T-cell (primary cell): ENCODE results near the gene TCFL5. TPM values are rescaled to one million over a fixed set of nuclear protein-coding genes. Genes with fewer than 3 reads are reported as not detected.

Source experiments
- ATAC-seq, 4 experiments: fragments of 200-7000 bp in 3 of 4; fragments of 150-1000 bp in 1 of 4; cut with Tn5 transposase; replicated peaks in 1 of 4; 1 replicate in 3 of 4; 2 replicates in 1 of 4; pipeline ENCODE4 v1.10.0; 2021; ENCODE audit warnings: moderate library complexity in 3 of 4, mild to moderate bottlenecking in 2 of 4, moderate number of reproducible peaks in 1 of 4
- CTCF ChIA-PET, 2 donors: fragments of 300-600 bp; sonication (Branson Sonifier 250); formaldehyde crosslinking; loops; one replicate each; lab custom pipeline; 2022; ENCODE audit warnings: antibody characterized with exemption in 2 of 2; lab: Charles Lee
- POLR2A ChIA-PET, 2 donors: fragments of 300-600 bp; sonication (Branson Sonifier 250); formaldehyde crosslinking; loops; one replicate each; lab custom pipeline; 2022; ENCODE audit warnings: antibody characterized with exemption in 2 of 2; lab: Charles Lee
- DNase-seq, 35 experiments: peaks; one replicate each; pipeline versions ENCODE4 v3.0.0 to v3.0.0-alpha.2; 2013 to 2023
- H3K27ac ChIP-seq: one replicate; pipeline ENCODE4 v1.5.1; 2013; ENCODE audit warnings: low read length
- H3K27me3 ChIP-seq, 2 experiments: replicated peaks in 1 of 2; 1 replicate in 1 of 2; 2 replicates in 1 of 2; pipeline versions ENCODE4 v1.6.1 to v1.7.0; 2013; ENCODE audit warnings: low read length in 1 of 2, mixed read lengths in 1 of 2; ENCODE audit not compliant: control insufficient read depth in 2 of 2, insufficient read depth in 2 of 2; ENCODE audit errors: extremely low read depth in 1 of 2
- H3K36me3 ChIP-seq, 2 donors: 1 replicate in 1 of 2; 2 replicates in 1 of 2; pipeline versions ENCODE4 v1.6.1 to v1.7.0; 2013; ENCODE audit warnings: low read length in 1 of 2; ENCODE audit not compliant: control insufficient read depth in 2 of 2, insufficient read depth in 1 of 2; ENCODE audit errors: extremely low read depth in 1 of 2
- H3K4me1 ChIP-seq, 2 experiments: 1 replicate in 1 of 2; 2 replicates in 1 of 2; pipeline versions ENCODE4 v1.6.1 to v1.7.0; 2013; ENCODE audit warnings: low read length in 2 of 2, mixed read lengths in 1 of 2; ENCODE audit not compliant: insufficient read depth in 2 of 2, control insufficient read depth in 1 of 2; ENCODE audit errors: extremely low read depth in 1 of 2
- H3K4me3 ChIP-seq, 2 donors: 1 replicate in 1 of 2; 2 replicates in 1 of 2; pipeline versions ENCODE4 v1.5.1 to v1.7.0; 2013; ENCODE audit warnings: mild to moderate bottlenecking in 2 of 2, low read length in 1 of 2, moderate library complexity in 1 of 2; ENCODE audit not compliant: control insufficient read depth in 1 of 2; ENCODE audit errors: extremely low read depth in 1 of 2
- H3K9me3 ChIP-seq: 2 replicates; pipeline ENCODE4 v1.7.0; 2013
- H3K27ac Mint-ChIP-seq, 2 donors: one replicate each; pipeline ENCODE4 v1.8.0; 2020 to 2021; ENCODE audit warnings: mild to moderate bottlenecking in 2 of 2, mixed read lengths in 2 of 2
- H3K27me3 Mint-ChIP-seq, 2 donors: one replicate each; pipeline ENCODE4 v1.8.0; 2021 to 2022; ENCODE audit warnings: mixed read lengths in 2 of 2
- H3K36me3 Mint-ChIP-seq: one replicate; pipeline ENCODE4 v1.8.0; 2021; ENCODE audit warnings: mixed read lengths
- H3K4me1 Mint-ChIP-seq, 3 donors: one replicate each; pipeline ENCODE4 v1.8.0; 2020 to 2022; ENCODE audit warnings: mixed read lengths in 3 of 3, mild to moderate bottlenecking in 1 of 3
- H3K4me3 Mint-ChIP-seq, 3 donors: one replicate each; pipeline ENCODE4 v1.8.0; 2020 to 2022; ENCODE audit warnings: mild to moderate bottlenecking in 3 of 3, mixed read lengths in 3 of 3, moderate library complexity in 3 of 3
- H3K9me3 Mint-ChIP-seq, 3 donors: one replicate each; pipeline ENCODE4 v1.8.0; 2020 to 2022; ENCODE audit warnings: mixed read lengths in 3 of 3
- WGBS: methylation state at CpG from one replicate; pipeline ENCODE4 v1.1.5; 2013; ENCODE audit warnings: missing lambda C conversion rate; ENCODE audit not compliant: insufficient coverage; 5-methylcytosine and 5-hydroxymethylcytosine counted together
- total RNA-seq, 35 experiments: library from RNA in 6 of 35; stranded (reverse) in 6 of 35; fragments of 120-200 nt in 1 of 35; gene quantifications; one replicate each; pipeline versions ENCODE4 v1.2.1 to v1.2.4 and lab custom pipeline; 2013 to 2026

The TCFL5 gene
- total RNA-seq, 5 donors from 2014 or later (not counting 1 experiment from before 2014, with no cell fraction given) = 5.0 to 12.7 (median 8.5) TPM

- CTCF ChIA-PET = interaction anchor here (0.6 to 1.9 kb wide), 3 partner anchors 9 to 29 kb away, joined by 3 to 6 read pairs (median 5); no protein-coding TSS in a partner anchor
- H3K36me3 Mint-ChIP-seq = peaks cover 71% of the 10 kb centered on the region
- no peaks in the 10 kb centered on the region for H3K9me3 ChIP-seq
- H3K9me3 Mint-ChIP-seq = no peaks in the 10 kb centered on the region
- H3K27ac Mint-ChIP-seq = peak overlapping the region; percentile 52 to 87
- WGBS = 55% methylated on average over 13 of the region's 15 CpGs
- POLR2A ChIA-PET = interaction anchor here in 1 of 2 donors (1.2 kb wide), 1 partner anchor 11 kb away, joined by 3 read pairs; no protein-coding TSS in a partner anchor
- H3K27ac ChIP-seq = peak overlapping the region; percentile 53
- peaks cover 7 to 51% (median 27%) of the 10 kb centered on the region in 3 donors for H3K4me1 Mint-ChIP-seq
- H3K4me1 ChIP-seq = peaks cover 18 to 34% of the 10 kb centered on the region in 2 experiments
- no peaks in the 10 kb centered on the region for H3K27me3 ChIP-seq
- peak overlapping the region in 2 of 3 donors; percentile 7 to 72 for H3K4me3 Mint-ChIP-seq
- no peaks in the 10 kb centered on the region for H3K27me3 Mint-ChIP-seq
- peaks cover 37 to 96% of the 10 kb centered on the region in 2 donors for H3K36me3 ChIP-seq
- H3K4me3 ChIP-seq = no peak overlapping the region
- ATAC-seq = peak; percentile 67 to 82 (median 74)
- DNase-seq = peak in 27 of 35 experiments; percentile 19 to 68 (median 39)
Observed at GRCh38 chr20:62891111-62891510, 29.5 kb upstream of the TCFL5 start.

- Histone ChIP-seq H3K4me3 (no peak overlapping the region), H3K27me3 (no peaks in the 10 kb centered on the region)
Observed at GRCh38 chr20:62890444-62890843, 28.8 kb upstream of the TCFL5 start.

GRCh38 chr20:62889871-62890270 lies 28.2 kb upstream of the TCFL5 start:
- Mint-ChIP-seq H3K27ac (peak overlapping the region in 1 of 2 donors; percentile 87), H3K9me3 (no peaks in the 10 kb centered on the region), H3K36me3 (peaks cover 60% of the 10 kb centered on the region), H3K4me1 (peaks cover 7 to 51% (median 27%) of the 10 kb centered on the region in 3 donors), H3K27me3 (no peaks in the 10 kb centered on the region), H3K4me3 (no peak overlapping the region)
- Histone ChIP-seq H3K9me3 (no peaks in the 10 kb centered on the region), H3K27ac (peak overlapping the region; percentile 53), H3K36me3 (peaks cover 41 to 88% of the 10 kb centered on the region in 2 donors), H3K4me3 (no peak overlapping the region), H3K4me1 (peaks cover 18 to 35% of the 10 kb centered on the region in 2 experiments), H3K27me3 (no peaks in the 10 kb centered on the region)
- 99% methylated on average over 8 of the region's 9 CpGs for WGBS
- ChIA-PET CTCF (interaction anchor here in 1 of 2 donors (0.6 kb wide), 1 partner anchor 11 kb away, joined by 3 read pairs; no protein-coding TSS in a partner anchor), POLR2A (interaction anchor here (1.0 to 1.2 kb wide), 2 partner anchors 12 to 13 kb away, joined by 3 read pairs; no protein-coding TSS in a partner anchor)
- DNase-seq = no peak
- no peak for ATAC-seq

More at GRCh38 chr20:62890444-62890843, 28.8 kb upstream of the TCFL5 start:
- H3K36me3 ChIP-seq = peaks cover 38 to 92% of the 10 kb centered on the region in 2 donors
- ATAC-seq = no peak
- peaks cover 7 to 51% (median 27%) of the 10 kb centered on the region in 3 donors for H3K4me1 Mint-ChIP-seq
- ChIA-PET CTCF (interaction anchor here (0.6 to 1.9 kb wide), 4 partner anchors 9 to 28 kb away, joined by 3 to 6 read pairs (median 4); no protein-coding TSS in a partner anchor), POLR2A (interaction anchor here (1.0 to 1.2 kb wide), 2 partner anchors 11 to 12 kb away, joined by 3 read pairs; no protein-coding TSS in a partner anchor)
- no peak for DNase-seq
- no peaks in the 10 kb centered on the region for H3K27me3 Mint-ChIP-seq
- no peaks in the 10 kb centered on the region for H3K9me3 ChIP-seq
- H3K36me3 Mint-ChIP-seq = peaks cover 65% of the 10 kb centered on the region
- H3K27ac ChIP-seq = peak overlapping the region; percentile 53
- peak overlapping the region in 1 of 2 donors; percentile 87 for H3K27ac Mint-ChIP-seq
- H3K4me3 Mint-ChIP-seq = peak overlapping the region in 1 of 3 donors; percentile 72
- H3K9me3 Mint-ChIP-seq = no peaks in the 10 kb centered on the region
- 83% methylated on average over 4 of the region's 7 CpGs for WGBS
- H3K4me1 ChIP-seq = peaks cover 18 to 35% of the 10 kb centered on the region in 2 experiments

GRCh38 chr20:62889411-62889810 lies 27.8 kb upstream of the TCFL5 start:
- WGBS = 97% methylated on average over 8 of the region's 8 CpGs
- ATAC-seq = no peak
- Histone ChIP-seq H3K27ac (no peak overlapping the region), H3K9me3 (no peaks in the 10 kb centered on the region), H3K36me3 (peaks cover 41 to 84% of the 10 kb centered on the region in 2 donors), H3K4me3 (no peak overlapping the region), H3K4me1 (peaks cover 18 to 35% of the 10 kb centered on the region in 2 experiments), H3K27me3 (no peaks in the 10 kb centered on the region)
- no peaks in the 10 kb centered on the region for H3K27me3 Mint-ChIP-seq
- no peak for DNase-seq
- peaks cover 7 to 51% (median 27%) of the 10 kb centered on the region in 3 donors for H3K4me1 Mint-ChIP-seq
- ChIA-PET POLR2A (interaction anchor here in 1 of 2 donors (1.0 kb wide), 1 partner anchor 12 kb away, joined by 3 read pairs; no protein-coding TSS in a partner anchor), CTCF (no interaction called here)
- no peak overlapping the region for H3K4me3 Mint-ChIP-seq
- no peak overlapping the region for H3K27ac Mint-ChIP-seq
- no peaks in the 10 kb centered on the region for H3K9me3 Mint-ChIP-seq
- peaks cover 58% of the 10 kb centered on the region for H3K36me3 Mint-ChIP-seq

GRCh38 chr20:62888910-62889309 lies 27.3 kb upstream of the TCFL5 start:
- no peaks in the 10 kb centered on the region for H3K27me3 Mint-ChIP-seq

GRCh38 chr20:62888406-62888805 lies 26.8 kb upstream of the TCFL5 start:
- H3K36me3 ChIP-seq = peaks cover 38 to 74% of the 10 kb centered on the region in 2 donors
- POLR2A ChIA-PET = no interaction called here
- CTCF ChIA-PET = no interaction called here
- no peaks in the 10 kb centered on the region for H3K9me3 Mint-ChIP-seq
- DNase-seq (no peak), ATAC-seq (no peak)
- WGBS = 96% methylated on average over 11 of the region's 16 CpGs
- H3K4me3 ChIP-seq = no peak overlapping the region
- no peak overlapping the region for H3K4me3 Mint-ChIP-seq
- no peak overlapping the region for H3K27ac ChIP-seq
- peaks cover 18 to 31% of the 10 kb centered on the region in 2 experiments for H3K4me1 ChIP-seq
- no peaks in the 10 kb centered on the region for H3K27me3 Mint-ChIP-seq
- peaks cover 50% of the 10 kb centered on the region for H3K36me3 Mint-ChIP-seq
- H3K27me3 ChIP-seq = no peaks in the 10 kb centered on the region
- no peak overlapping the region for H3K27ac Mint-ChIP-seq
- H3K9me3 ChIP-seq = no peaks in the 10 kb centered on the region
- peaks cover 7 to 49% (median 27%) of the 10 kb centered on the region in 3 donors for H3K4me1 Mint-ChIP-seq

More at GRCh38 chr20:62888910-62889309, 27.3 kb upstream of the TCFL5 start:
- Mint-ChIP-seq H3K27ac (no peak overlapping the region), H3K4me3 (no peak overlapping the region), H3K4me1 (peaks cover 7 to 51% (median 27%) of the 10 kb centered on the region in 3 donors), H3K9me3 (no peaks in the 10 kb centered on the region), H3K36me3 (peaks cover 54% of the 10 kb centered on the region)
- no peak for ATAC-seq
- H3K9me3 ChIP-seq = no peaks in the 10 kb centered on the region
- no peak overlapping the region for H3K4me3 ChIP-seq
- CTCF ChIA-PET = no interaction called here
- no peaks in the 10 kb centered on the region for H3K27me3 ChIP-seq
- no peak overlapping the region for H3K27ac ChIP-seq
- H3K36me3 ChIP-seq = peaks cover 41 to 79% of the 10 kb centered on the region in 2 donors
- WGBS = 93% methylated on average over 17 of the region's 17 CpGs
- H3K4me1 ChIP-seq = peaks cover 18 to 35% of the 10 kb centered on the region in 2 experiments
- DNase-seq = no peak
- POLR2A ChIA-PET = no interaction called here
